ENCODE data around the gene SMU1. TPM values are rescaled to one million over a fixed set of nuclear protein-coding genes. Genes with fewer than 3 reads are reported as not detected.

The SMU1 gene
- polyA plus RNA-seq, 5 donors = 22.5 to 29.4 (median 26.3) TPM

DNA sequence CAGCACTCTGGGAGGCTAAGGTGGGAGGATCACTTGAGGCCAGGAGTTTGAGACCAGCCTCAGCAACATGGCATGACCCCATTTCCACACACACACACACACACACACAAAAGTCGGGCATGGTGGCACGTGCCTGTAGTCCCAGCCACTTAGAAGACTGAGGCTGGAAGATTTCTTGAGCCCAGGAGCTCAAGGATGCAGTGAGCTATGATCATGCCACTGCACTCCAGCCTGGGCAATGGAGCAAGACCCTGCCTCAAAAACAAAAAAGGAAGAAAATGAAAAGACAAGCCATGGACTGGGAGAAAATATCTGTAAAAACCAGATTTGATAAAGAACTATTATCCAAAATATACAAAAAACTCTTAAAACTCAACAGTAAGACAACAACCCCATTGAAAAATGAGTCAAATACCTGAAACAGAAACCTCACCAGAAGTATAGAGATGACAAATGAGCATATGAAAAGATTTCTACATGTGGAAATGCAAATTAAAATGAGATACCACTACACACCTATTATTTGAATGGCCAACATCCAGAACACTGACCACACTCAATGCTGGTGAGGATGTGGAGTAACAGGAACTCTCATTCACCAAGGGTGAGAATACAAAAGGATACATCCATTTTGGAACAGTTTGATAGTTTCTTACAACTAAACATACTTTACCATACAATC is 26.7 kb downstream of the SMU1 start:
- no peak for DNase-seq

DNA sequence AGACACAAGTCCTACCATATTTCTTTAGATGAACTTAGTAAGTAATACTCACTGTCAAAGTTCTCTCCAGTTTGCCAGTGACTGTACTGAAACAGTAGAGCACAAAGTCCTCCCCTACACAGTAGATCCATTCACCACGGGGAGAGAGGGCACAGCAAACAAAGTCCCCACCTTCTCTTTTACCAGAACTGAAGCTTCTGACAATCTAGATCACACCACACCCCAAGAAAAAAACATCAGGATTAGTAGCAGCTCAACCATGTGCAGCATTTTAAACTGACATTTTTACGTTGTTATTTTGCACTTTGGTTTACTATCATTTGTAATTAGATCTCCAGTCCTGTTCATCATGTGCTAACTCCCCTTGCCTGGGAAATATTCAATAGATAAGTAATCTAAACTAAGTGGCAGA is 28.4 kb downstream of the SMU1 start:
- no peak for DNase-seq

DNA sequence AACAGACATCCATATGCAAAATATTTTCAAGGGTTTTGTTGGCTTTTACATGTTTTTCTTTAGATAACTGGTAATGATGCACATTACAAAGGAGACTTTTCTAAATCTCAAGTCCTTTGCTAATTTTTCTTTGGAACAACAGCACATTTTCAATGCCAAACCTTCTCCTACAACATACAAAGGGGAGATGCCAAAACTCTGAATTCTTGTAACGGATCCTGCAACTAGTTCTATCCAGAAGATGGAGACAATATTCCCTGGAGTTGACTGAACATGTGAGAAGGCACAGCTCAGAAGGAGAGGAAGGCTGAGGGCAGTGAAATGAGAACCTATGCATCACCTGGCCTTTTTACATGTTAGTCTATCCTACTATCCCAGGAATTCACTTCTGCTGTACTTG is 30.4 kb downstream of the SMU1 start:
- DNase-seq = no peak

DNA sequence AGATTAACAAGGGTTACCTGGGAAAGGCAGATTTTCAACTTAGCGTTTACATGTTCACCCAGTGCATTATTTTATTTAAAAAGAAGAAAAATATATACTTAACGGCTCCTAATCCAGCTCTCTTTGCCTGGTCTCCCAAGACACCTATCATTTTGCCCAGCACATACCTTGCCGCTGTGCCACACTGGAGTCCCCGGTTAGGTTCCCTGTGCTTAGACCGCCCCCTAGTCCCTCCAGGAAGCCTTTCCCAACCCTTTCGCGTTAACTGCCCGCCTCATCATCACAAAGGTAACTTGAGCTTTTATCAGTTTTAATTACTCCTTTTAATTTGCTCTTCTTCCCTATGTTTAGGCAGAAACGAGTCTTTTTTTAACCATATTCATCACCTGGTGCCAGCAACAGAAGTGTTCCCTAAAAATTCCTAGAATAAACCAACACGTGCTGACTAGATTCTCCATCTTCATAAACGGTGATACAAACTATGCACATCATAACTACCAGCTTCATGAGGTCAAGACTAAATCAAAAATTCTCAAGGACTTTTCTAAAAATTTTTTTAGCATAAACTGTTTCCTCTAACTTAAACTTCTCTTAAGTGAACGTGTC is 31.7 kb downstream of the SMU1 start:
- DNase-seq = no peak

DNA sequence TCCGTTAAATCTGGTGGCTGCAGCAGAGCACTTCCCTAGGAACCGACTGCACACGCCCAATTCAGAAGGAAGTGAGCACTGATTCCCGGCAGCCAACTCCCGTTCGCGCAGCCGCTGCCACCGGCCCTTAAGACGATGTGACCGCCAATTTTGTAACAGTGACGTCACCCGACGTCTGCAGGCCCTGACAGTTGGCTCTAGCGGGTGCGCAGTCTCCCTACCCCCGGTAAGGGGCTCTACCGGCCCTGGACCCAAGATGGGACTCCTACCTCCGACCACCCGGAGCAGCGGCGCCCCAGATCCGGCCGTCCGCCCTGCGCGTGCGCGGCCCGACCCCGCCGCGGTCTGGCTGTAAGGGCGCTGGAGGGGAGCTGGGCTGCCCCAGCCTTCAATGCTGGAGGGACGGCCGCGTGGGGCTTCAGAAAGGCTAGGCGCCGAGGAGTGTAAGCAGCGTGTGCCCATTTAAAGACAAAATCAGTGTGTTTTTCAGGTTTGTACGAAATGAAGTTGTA is 32.3 kb downstream of the SMU1 start:
- DNase-seq = peak; percentile 88 to 89

DNA sequence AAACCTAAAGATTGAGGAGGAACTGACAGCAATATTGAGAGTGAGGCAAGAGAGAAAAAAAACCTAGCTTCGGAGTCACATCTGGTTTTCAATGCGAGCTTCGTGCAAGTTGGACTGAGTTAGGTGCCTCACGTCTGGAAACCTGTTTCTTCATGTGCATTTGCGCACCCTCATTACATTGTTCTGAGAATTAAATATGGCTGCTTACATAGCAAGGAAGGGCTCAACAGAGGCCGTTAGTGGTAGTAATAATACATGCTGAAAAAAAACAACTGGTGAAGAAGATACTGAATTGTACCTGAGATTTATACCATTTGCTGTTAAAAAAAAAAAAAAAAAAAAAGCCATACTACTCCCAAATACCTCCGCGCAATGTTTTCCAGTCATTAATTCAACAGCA is 32.8 kb downstream of the SMU1 start:
- no peak for DNase-seq

DNA sequence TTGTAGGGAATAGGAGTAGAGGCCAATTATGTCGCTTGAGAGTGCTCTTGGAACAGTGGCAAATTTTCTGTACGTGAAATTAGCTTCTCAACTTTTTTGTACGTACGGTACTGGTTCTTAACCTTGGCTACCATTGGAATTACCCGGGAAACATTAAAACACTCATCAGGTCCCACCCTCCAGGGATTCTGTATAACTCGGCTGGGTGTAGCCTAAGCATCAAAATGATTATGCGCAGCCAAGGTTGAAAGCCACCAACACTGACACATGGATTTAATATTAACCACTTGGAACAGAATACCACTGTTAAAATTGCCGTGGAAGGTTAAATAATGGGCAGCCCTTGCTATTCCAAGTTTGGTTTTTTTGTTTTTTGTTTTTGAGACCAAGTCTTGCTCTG is 34.0 kb downstream of the SMU1 start:
- no peak for DNase-seq

DNA sequence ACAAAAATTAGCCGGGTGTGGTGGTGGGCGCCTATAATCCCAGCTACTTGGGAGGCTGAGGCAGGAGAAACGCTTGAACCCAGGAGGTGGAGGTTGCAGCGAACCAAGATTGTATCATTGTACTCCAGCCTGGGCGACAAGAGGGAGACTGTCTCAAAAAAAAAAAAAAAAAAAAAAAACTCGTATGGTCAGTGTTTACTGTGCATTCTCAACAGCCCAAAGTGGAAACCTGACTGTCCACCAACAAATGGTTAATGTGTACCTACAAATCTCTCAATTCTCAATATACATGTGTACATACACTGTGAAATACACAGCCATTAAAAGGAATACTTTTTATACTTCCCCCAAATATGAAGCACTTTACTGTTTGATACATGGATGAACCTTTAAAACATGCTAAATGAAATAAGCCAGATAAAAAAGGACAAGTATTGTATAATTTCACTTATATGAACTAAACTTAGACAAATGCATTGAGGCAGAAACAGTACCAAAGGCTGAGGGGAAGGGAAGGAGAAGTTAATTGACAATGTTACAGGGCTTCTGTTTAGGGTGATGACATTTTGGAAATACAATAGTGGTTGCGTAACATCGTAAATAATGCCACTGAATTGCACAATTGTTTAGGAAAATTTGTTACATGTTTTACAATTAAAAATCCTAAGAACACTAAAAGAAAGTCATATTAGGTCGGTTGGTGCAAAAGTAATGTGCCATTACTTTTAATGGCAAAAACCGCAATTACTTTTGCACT is 34.9 kb downstream of the SMU1 start:
- DNase-seq = no peak

DNA sequence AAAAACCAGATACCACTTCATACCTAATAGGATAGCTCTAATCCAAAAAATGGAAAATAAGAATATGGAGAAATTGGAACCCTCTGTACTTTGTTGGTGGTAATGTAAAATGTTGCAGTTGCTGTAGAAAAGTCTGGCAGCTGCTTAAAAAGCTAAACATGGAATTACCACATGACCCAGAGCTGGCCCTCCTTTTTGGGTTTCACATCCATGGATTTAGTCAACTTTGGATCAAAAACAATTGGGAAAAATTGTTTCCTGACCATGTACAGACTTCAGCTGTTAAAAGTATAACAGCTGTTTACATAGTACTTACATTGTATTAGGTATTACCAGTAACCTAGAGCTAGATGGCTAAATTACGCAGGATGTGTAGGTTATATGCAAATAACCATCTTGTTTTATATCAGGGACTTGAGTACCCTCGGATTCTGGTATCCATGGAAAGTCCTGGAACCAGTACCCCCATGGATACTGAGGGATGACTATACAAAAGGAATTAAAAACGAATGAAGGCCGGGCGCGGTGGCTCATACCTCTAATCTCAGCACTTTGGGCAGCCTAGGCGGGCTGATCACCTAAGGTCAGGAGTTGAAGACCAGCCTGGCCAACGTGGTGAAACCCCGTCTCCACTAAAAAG is 35.6 kb downstream of the SMU1 start:
- DNase-seq = no peak

DNA sequence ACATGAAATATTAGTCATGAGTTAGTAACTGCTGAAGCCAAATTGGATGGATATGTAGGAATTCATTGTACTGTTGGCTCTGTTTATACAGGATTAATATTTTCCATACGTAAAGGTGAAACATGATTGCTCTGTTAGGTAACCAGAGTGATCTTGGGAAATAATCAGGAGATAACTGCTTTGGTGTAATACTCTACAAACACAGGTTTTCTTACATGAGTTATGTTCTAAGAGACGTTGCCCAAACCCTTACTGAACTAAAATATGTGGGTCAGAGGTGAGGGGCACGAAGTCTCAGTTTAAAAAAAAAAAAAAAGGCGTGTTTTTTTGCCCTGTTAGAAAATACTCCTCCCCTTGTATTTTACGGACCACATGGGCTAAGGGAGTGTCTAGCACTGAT is 43.6 kb downstream of the SMU1 start:
- DNase-seq = no peak

DNA sequence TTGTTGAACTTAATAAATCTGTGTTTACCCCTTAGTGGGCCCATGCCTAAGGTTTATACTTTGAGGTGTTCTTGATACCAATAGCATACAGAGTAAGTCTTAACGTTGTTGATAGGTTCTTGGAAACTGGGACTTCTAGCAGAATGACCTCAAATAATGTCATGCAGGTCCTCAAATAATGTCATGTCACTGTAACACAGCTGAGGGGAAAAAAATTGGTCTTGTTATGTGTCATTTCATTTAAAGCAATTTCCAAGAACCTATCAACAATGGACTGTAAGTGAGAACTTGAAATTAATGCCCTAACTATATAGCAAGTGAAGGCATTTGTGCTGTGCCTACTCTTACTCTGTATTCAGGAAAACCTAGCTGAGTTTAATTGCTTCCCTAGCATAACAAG is 44.2 kb downstream of the SMU1 start:
- DNase-seq = no peak

DNA sequence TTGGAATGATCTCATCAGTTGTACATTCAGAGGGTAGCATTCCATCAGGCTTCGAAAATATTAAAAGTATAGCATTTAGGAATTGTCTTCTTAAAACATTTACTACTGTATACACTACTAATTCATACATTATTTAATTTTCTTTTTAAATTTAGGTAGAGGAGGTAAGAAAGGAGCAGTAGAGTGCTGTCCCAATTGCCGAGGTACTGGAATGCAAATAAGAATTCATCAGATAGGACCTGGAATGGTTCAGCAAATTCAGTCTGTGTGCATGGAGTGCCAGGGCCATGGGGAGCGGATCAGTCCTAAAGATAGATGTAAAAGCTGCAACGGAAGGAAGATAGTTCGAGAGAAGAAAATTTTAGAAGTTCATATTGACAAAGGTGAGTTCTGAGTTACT is 46.2 kb downstream of the SMU1 start:
- no peak for DNase-seq

DNA sequence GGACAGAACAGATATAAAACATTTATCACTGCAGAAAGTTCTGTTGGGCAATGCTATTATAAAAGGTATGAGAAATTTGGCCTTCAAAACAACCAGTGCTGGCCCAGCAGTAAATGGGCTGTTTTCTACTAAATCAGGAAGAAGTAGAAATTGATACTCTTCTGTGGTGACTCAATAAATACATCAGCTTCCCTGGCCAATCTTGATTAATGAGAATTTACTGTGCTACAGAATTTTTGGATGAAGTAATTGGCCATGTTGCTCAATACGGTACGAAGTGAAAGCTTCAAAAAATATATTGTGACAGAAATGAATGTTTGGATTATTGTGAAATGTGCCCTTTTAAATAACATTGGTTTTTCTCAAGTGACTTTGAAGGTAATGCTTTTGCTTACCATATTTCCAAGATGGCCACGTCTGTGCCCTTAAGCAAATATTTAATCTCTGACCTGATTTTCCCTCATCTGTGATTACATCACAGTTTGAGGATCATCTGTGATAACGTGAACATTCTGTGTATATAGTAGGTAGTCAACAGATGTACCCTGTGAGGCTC is 47.2 kb downstream of the SMU1 start:
- DNase-seq = no peak

DNA sequence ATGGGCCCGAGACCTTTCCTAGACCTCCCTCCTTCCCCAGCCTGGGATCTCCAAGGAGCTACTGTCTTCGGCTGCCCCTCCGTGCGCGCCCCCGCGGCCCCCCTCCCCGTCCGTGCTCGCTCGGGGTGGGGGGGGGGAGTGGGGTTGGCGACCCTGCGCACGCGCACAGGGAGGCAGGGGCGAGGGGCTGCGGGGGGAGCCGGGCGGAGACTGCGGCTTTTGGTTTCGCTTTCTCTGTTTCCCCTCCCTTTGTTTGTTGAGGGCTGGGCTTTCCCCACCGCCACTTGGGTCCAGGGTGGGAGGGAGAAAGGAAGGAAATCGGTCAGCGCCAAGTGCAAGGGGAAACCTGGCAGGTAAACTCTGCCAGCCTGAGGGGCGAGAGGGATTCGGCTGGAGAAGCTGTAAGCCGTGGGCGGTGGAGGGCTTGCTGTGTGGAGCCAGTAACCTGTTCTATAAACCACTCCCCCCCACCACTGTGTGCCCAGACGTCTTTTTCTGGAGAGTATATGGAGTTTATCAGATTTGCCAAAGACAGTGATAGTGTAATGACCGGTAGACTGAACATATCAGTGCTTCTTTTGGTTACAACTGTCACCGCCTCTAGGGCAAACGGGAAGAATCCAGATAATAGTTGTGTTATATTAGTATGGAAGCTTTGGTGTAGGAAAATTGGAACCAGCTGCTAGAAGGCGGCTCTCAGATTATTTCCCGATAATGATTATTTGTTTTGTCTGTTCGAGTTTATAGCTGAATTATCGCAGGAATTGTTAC is 50.7 kb downstream of the SMU1 start:
- DNase-seq = peak; percentile 77 to 83

DNA sequence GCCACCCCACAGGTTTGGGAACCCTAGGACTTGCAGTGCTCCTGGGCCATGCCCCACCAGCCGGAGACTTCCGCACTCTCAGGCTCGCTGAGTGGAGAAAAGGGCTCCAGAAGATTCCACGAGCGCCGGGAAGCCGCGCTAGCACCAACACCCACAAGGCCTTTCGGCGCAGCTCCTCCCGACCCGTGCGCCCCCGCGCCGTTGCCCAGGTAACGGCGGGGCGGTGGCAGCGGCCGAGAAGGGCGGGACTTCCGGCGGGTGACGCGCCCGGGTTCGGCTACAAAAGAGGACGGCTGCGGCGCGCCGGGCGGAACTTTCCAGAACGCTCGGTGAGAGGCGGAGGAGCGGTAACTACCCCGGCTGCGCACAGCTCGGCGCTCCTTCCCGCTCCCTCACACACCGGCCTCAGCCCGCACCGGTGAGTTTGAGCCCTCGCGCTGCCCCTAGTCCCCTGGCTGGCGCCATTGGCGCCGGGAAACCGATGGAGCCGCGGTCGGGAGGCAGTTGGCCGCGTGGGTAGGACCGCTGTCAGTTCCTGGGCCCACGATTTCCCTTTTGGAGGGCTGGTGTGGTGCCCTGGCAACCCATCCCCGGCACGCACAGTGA is 51.4 kb downstream of the SMU1 start, which contains the start of gene DNAJA1:
TSS of gene DNAJA1 (plus strand) at position 308 of the 606 bp plus-strand sequence. CDS start 1,212 bp downstream, outside the sequence.
- peak; percentile 95 to 96 for DNase-seq

DNA sequence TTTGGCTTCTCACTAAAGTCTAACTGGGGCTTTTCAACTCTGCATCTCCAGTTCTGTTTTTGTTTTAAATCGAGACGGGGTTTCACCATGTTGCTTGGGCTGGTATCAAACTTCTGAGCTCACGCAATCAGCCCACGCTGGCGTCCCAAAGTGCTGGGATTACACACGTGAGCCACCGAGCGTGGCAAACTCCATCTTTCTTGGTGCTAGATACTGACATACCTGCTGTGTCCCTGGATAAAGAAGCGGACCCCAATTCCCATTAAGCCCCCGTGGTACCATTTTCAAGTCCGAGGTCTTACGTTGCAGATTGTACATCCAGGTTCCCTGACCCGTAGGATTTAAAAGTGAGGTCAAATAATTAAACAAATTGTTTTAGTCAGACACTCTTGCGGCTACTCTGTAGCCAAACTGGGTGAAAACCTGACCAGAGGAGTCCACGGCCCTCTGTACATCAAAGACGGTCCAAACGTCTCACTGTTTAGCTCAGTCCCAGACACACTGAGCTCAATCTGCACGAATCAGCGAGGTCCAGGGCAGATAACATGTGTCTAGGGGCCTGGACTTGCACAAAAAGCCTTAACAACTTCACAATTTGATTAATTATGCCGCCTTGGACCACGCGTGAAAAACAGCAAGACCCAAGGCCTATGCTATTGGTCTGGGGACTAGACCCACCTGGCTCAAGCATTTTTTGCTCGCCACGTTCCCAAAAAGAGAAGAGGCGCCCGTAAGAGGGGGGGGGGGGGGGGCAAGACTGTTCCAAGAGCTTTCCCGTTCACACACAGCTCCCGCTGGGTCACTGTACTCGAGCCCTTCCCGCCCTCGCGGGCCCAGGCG is 52.1 kb downstream of the SMU1 start:
- DNase-seq = peak in 1 of 2 donors; percentile 67

DNA sequence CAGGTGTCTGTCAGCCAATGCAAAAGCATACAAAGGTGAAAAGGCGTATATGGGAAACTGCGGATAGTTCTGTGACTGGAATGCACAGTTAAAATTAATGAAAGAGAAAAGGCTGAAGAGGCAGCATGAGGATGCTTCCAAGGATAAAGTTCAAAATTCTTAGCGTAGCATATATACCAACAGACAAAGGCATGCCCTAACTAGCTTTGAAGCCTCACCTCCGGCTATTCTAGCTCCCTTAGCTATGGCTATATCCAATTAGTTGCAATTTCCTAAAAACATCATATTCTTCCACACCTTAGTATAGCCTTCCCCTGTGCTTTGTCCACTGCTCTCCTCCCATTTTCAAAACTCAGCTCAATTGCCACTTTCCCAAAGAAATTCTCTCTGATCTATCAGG is 52.8 kb downstream of the SMU1 start:
- no peak for DNase-seq

DNA sequence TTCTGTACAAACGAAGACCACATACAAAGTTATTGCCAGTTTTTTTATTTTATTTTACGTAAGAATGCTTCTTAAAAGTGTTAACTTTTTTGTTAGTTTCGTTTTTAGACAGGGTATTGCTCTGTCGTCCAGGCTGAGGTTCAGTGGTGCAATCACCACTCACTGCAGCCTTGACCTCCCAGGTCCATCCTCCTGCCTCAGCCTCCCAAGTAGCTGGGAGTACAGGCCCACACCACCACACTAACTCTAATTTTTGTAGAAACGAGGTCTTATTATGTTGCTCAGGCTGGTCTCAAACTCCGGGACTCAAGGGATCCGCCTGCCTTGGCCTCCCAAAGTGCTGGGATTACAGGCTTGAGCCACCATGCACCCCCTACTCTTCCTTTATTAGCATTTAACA is 53.7 kb downstream of the SMU1 start:
- no peak for DNase-seq

DNA sequence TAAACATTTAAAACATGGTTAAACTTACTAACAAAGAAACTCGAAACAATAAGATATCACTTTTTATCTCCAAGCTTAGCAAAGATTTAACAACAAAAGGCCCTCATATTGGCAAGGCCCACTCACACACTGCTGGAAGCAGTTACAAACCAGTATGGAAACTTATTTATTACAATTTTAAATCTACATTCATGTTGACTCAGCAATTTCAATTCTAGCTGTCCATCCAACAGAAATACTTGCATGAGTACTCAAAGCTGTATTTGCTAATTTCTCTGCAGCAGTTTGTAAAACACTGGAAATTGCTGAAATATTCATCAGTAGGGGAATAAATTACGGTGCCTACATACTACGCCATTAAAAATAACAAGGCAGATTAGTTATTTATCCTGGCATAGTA is 54.2 kb downstream of the SMU1 start:
- no peak for DNase-seq

DNA sequence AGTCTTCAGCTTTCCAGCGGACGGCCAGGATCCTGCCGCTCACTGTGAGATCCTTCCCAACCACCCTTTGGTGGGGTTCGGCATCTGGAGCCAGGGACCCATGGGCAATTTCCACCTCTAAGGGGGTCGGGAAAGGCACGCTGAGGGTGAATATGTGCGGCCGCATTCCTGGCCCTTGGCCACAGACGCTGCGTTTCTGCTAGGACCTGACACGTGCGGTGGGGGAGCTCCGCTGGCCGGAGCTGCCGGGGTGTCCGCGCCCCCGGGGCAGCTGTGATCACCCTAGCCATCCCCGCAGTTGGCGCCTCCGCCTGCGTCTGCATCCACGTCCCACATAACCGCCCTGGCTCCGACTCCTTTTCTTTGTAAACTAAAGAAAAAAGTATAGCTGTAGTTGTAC is 56.7 kb downstream of the SMU1 start:
- DNase-seq = no peak

Measured in right lung (tissue), 5 donors.